Raji (cell line): ENCODE measurements around the gene ANO9.

Experiments
- POLR2A ChIP-seq: IDR thresholded peaks from 2 replicates; pipeline ENCODE4 v1.6.1; 2011; ENCODE audit warnings: low read depth, low read length, control low read depth; ENCODE audit not compliant: insufficient read depth

The ANO9 gene

GRCh38 chr11:433641-434040 is 8.2 kb downstream of the ANO9 start:
- TF ChIP-seq POLR2A, result no peak

DNA sequence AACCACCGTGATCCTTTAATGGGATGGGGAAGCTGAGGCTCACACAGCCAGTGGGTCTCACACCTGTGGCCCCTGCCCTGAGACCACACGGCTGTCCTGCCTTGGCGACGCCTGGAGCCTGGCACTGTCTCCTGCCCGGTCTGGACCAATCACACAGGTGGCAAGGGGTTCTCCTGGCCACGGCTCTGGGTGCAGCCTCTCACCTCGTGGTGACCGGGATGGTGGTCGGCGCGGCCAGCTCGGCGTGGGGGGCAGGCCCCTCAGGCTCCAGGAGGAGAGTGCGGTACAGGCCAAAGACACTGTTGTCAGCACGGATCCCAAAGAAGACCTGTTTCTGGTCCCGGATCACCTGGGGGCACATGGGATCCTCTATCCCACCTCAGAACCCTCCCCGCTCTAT is 8.7 kb downstream of the ANO9 start:
- TF ChIP-seq POLR2A, result no peak

- no peak for TF ChIP-seq POLR2A
These were observed 9.2 kb downstream of the ANO9 start for GRCh38 chr11:432501-433100.

- no peak for TF ChIP-seq POLR2A
These were observed 9.9 kb downstream of the ANO9 start for GRCh38 chr11:431921-432320.

- TF ChIP-seq POLR2A, result no peak
These were observed 11.8 kb downstream of the ANO9 start for GRCh38 chr11:429931-430456.

GRCh38 chr11:429391-429790 is 12.4 kb downstream of the ANO9 start:
- no peak for TF ChIP-seq POLR2A

DNA sequence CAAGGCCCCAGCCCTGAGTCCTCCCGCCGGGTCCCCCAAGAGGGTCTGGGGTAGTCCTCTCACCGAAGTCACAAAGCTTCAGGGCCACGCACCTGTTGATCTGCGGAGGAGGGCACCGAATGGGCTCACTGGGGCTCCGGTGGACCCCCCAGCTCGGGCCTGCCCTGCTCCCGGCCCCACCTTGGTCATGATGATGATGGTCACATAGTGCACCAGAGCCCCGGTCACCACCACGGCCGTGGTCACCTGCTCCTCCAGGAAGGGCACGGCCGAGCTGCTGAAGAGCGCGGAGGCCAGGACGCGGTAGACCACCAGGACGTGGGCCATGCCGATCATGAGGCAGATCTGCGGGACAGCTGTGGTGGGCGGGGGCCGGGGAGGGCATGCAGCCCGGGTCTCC is 13.5 kb downstream of the ANO9 start:
- TF ChIP-seq POLR2A, result no peak

GRCh38 chr11:426851-427250 is 15.0 kb downstream of the ANO9 start:
- no peak for TF ChIP-seq POLR2A

DNA sequence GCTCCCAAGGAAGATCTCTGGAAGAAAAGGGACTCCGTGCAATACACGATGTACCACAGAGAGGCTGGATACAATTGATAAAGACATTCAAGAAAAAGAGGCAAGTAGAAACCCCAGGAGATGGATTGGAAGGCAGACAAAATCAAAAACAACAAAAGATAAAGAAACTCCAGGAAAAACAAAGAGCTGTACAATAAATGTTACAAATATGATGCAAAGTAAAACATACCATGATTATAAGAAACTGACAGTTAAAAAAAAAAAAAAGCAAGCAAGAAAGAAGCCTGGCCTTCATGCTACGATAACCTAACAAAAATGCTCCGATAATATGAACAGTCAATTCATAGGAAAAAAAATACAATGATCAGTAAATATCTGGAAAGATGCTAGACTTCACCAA is 16.5 kb downstream of the ANO9 start:
- no peak for TF ChIP-seq POLR2A

GRCh38 chr11:424232-424631 is 17.6 kb downstream of the ANO9 start:
- no peak for TF ChIP-seq POLR2A

DNA sequence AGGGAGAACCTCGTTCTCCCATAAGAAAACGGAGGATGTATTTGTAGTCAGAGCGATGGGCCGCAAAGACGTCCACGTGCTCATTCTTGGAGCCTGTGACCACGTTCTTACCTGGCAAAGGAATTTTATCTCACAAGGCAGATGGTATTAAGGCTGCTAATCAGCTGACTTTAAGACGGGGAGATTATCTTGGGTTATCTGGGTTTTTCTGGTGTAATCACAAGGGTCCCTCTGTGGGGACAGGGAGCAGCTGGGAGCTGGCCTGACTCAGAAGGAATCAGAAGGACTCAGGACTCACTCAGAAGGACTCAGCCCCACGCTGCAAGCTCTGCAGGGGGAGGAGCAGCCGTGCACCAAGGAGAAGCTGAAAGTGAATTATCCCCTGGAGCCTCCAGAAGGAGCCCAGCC is 19.6 kb downstream of the ANO9 start:
- no peak for TF ChIP-seq POLR2A

GRCh38 chr11:420911-421321 is 20.9 kb downstream of the ANO9 start:
- no peak for TF ChIP-seq POLR2A

GRCh38 chr11:420054-420910 is 21.5 kb downstream of the ANO9 start:
- no peak for TF ChIP-seq POLR2A

DNA sequence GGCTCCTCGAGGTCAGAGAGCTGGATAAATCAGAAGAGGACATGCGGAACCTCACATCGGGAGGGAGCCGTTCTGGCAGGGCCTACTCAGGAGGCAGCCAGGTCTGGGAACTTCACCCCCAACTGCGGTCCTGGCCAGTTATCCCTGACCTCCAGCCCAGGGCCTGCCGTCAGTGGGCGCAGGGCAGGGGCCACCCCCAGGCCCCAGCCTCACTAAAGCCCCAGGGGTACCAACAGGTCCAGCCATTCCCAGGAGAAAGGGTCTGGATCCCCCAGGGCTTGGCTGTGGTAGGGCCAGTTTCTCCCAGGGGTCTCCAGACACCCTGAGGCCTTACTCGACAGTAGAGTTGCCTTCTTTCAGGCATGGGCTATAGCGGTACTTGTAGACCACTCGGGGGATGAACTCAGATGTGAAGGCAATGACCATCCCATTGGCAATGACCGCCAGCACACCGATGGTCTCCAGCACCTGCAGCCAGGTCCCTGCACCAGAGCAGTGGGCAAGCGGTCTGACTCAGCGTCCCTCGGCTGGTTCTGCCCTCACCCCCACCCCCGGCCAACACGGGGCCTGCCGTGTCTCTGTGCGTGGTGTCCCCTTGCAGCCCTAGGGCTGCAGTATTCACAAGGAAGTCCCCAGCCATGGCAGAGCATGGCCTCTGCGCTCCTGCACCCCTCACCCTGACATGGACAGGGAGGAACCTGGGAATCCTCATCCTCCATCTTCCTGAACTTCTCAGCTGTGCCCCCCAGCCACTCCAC is 22.4 kb downstream of the ANO9 start:
- no peak for TF ChIP-seq POLR2A
